ENCODE results near the gene NSG1. TPM values are rescaled to one million over a fixed set of nuclear protein-coding genes. Genes with fewer than 3 reads are reported as not detected.

NSG1 gene
- total RNA-seq, 5 donors from 2014 or later (not counting 1 experiment from before 2014, with no cell fraction given): 14.2 to 42.8 (median 19.2) TPM

- H3K9me3 ChIP-seq: no peaks in the 10 kb centered on the region
- Mint-ChIP-seq H3K4me3 (no peak overlapping the region), H3K36me3 (no peaks in the 10 kb centered on the region), H3K4me1 (peaks cover 0 to 6% (median 3%) of the 10 kb centered on the region in 3 donors), H3K27ac (no peak overlapping the region), H3K9me3 (peaks cover 0 to 11% (median 7%) of the 10 kb centered on the region in 3 donors), H3K27me3 (peaks cover 9 to 18% of the 10 kb centered on the region in 2 donors)
- H3K36me3 ChIP-seq (ENCODE audit: control insufficient read depth in 2 of 2, extremely low read depth in 1 of 2, insufficient read depth in 1 of 2, low read length in 1 of 2): no peaks in the 10 kb centered on the region
- WGBS (ENCODE audit: insufficient coverage): 83% methylated on average over 2 of the region's 9 CpGs
- ATAC-seq (replicated peaks in 1 of 4): no peak
- no peak for DNase-seq
- POLR2A ChIA-PET: no interaction called here
- H3K27me3 ChIP-seq (replicated peaks in 1 of 2; ENCODE audit: control insufficient read depth in 2 of 2, extremely low read depth in 1 of 2, insufficient read depth in 2 of 2, low read length in 1 of 2): peaks cover 0 to 15% of the 10 kb centered on the region in 2 experiments
- no peaks in the 10 kb centered on the region for H3K4me1 ChIP-seq (ENCODE audit: control insufficient read depth in 1 of 2, extremely low read depth in 1 of 2, insufficient read depth in 2 of 2, low read length in 2 of 2)
- CTCF ChIA-PET: no interaction called here
- no peak overlapping the region for H3K4me3 ChIP-seq (ENCODE audit: control insufficient read depth in 1 of 2, extremely low read depth in 1 of 2, low read length in 1 of 2)
- no peak overlapping the region for H3K27ac ChIP-seq (ENCODE audit: low read length)
These were observed 22.3 kb upstream of the NSG1 start for GRCh38 chr4:4364486-4365208.

- H3K4me1 Mint-ChIP-seq: no peaks in the 10 kb centered on the region
- no peaks in the 10 kb centered on the region for H3K36me3 Mint-ChIP-seq
- no peak overlapping the region for H3K4me3 Mint-ChIP-seq
- ChIA-PET CTCF (no interaction called here), POLR2A (no interaction called here)
- no peaks in the 10 kb centered on the region for H3K4me1 ChIP-seq (ENCODE audit: control insufficient read depth in 1 of 2, extremely low read depth in 1 of 2, insufficient read depth in 2 of 2, low read length in 2 of 2)
- H3K27me3 Mint-ChIP-seq: peaks cover 5 to 11% of the 10 kb centered on the region in 2 donors
- 67% methylated on average over 5 of the region's 11 CpGs for WGBS (ENCODE audit: insufficient coverage)
- no peak overlapping the region for H3K4me3 ChIP-seq (ENCODE audit: control insufficient read depth in 1 of 2, extremely low read depth in 1 of 2, low read length in 1 of 2)
- no peak overlapping the region for H3K27ac Mint-ChIP-seq
- no peaks in the 10 kb centered on the region for H3K36me3 ChIP-seq (ENCODE audit: control insufficient read depth in 2 of 2, extremely low read depth in 1 of 2, insufficient read depth in 1 of 2, low read length in 1 of 2)
- DNase-seq (no peak), ATAC-seq (replicated peaks in 1 of 4) (no peak)
- H3K9me3 Mint-ChIP-seq: peaks cover 0 to 11% (median 7%) of the 10 kb centered on the region in 3 donors
- H3K27me3 ChIP-seq (replicated peaks in 1 of 2; ENCODE audit: control insufficient read depth in 2 of 2, extremely low read depth in 1 of 2, insufficient read depth in 2 of 2, low read length in 1 of 2): peaks cover 0 to 10% of the 10 kb centered on the region in 2 experiments
- no peak overlapping the region for H3K27ac ChIP-seq (ENCODE audit: low read length)
- H3K9me3 ChIP-seq: no peaks in the 10 kb centered on the region
These were observed 17.9 kb upstream of the NSG1 start for GRCh38 chr4:4368809-4369580.

DNA sequence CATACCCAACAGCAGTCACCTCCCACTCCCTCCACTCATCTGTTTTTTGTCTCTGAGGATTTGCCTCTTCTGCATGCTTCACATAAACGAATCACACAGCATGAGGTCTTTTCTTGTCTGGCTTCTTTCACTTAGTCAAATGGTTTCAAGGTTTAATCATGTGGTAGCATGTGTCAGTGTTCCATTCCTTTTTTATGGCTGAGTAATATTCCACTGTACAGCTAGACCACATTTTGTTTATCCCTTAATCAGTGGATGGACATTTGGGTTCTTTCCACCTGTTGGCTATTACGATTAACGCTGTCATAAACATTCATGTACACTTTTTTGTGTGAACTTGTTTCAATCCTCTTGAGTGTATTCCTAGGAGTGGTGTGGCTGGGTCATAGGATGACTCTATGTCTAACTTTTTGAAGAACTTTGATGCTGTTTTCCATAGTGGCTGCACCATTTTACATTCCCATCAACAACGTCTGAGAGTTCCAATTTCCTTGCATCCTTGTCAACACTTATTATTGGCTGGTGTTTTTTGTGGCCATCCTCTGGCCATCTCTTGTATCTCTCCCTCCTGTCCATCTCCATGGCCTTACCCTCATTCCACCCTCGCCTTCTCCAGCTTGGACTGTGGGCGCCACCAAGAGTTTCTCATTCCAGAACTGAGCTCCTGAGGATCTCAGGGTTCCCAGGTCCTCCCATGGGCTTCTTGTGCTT, 12.4 kb upstream of the NSG1 start:
- H3K4me1 Mint-ChIP-seq: no peaks in the 10 kb centered on the region
- peaks cover 13 to 18% of the 10 kb centered on the region in 2 donors for H3K27me3 Mint-ChIP-seq
- H3K9me3 Mint-ChIP-seq: peaks cover 0 to 7% (median 2%) of the 10 kb centered on the region in 3 donors
- H3K36me3 Mint-ChIP-seq: no peaks in the 10 kb centered on the region
- ATAC-seq (replicated peaks in 1 of 4) (no peak), DNase-seq (no peak)
- Histone ChIP-seq H3K4me1 (ENCODE audit: control insufficient read depth in 1 of 2, extremely low read depth in 1 of 2, insufficient read depth in 2 of 2, low read length in 2 of 2) (no peaks in the 10 kb centered on the region), H3K27me3 (replicated peaks in 1 of 2; ENCODE audit: control insufficient read depth in 2 of 2, extremely low read depth in 1 of 2, insufficient read depth in 2 of 2, low read length in 1 of 2) (peaks cover 0 to 27% of the 10 kb centered on the region in 2 experiments), H3K27ac (ENCODE audit: low read length) (no peak overlapping the region), H3K4me3 (ENCODE audit: control insufficient read depth in 1 of 2, extremely low read depth in 1 of 2, low read length in 1 of 2) (no peak overlapping the region), H3K9me3 (no peaks in the 10 kb centered on the region), H3K36me3 (ENCODE audit: control insufficient read depth in 2 of 2, extremely low read depth in 1 of 2, insufficient read depth in 1 of 2, low read length in 1 of 2) (no peaks in the 10 kb centered on the region)
- H3K4me3 Mint-ChIP-seq: no peak overlapping the region
- WGBS (ENCODE audit: insufficient coverage): 100% methylated on average over 3 of the region's 6 CpGs
- CTCF ChIA-PET: interaction anchor here in 1 of 2 donors (0.5 kb wide), 1 partner anchor 9 kb away, joined by 3 read pairs; no protein-coding TSS in a partner anchor
- H3K27ac Mint-ChIP-seq: no peak overlapping the region
- POLR2A ChIA-PET: no interaction called here

- H3K27ac ChIP-seq (ENCODE audit: low read length): no peak overlapping the region
- ChIA-PET POLR2A (interaction anchor here in 1 of 2 donors (0.5 kb wide), 1 partner anchor 35 kb away, joined by 3 read pairs; no protein-coding TSS in a partner anchor), CTCF (interaction anchor here in 1 of 2 donors (0.6 kb wide), 1 partner anchor 25 kb away, joined by 3 read pairs; no protein-coding TSS in a partner anchor)
- Mint-ChIP-seq H3K36me3 (no peaks in the 10 kb centered on the region), H3K4me1 (no peaks in the 10 kb centered on the region), H3K4me3 (no peak overlapping the region), H3K9me3 (peaks cover 0 to 7% (median 2%) of the 10 kb centered on the region in 3 donors), H3K27me3 (peaks cover 15 to 19% of the 10 kb centered on the region in 2 donors), H3K27ac (no peak overlapping the region)
- peaks cover 0 to 37% of the 10 kb centered on the region in 2 experiments for H3K27me3 ChIP-seq (replicated peaks in 1 of 2; ENCODE audit: control insufficient read depth in 2 of 2, extremely low read depth in 1 of 2, insufficient read depth in 2 of 2, low read length in 1 of 2)
- 74% methylated on average over 2 of the region's 4 CpGs for WGBS (ENCODE audit: insufficient coverage)
- H3K4me1 ChIP-seq (ENCODE audit: control insufficient read depth in 1 of 2, extremely low read depth in 1 of 2, insufficient read depth in 2 of 2, low read length in 2 of 2): no peaks in the 10 kb centered on the region
- H3K4me3 ChIP-seq (ENCODE audit: control insufficient read depth in 1 of 2, extremely low read depth in 1 of 2, low read length in 1 of 2): no peak overlapping the region
- H3K9me3 ChIP-seq: no peaks in the 10 kb centered on the region
- ATAC-seq (replicated peaks in 1 of 4) (no peak), DNase-seq (no peak)
- no peaks in the 10 kb centered on the region for H3K36me3 ChIP-seq (ENCODE audit: control insufficient read depth in 2 of 2, extremely low read depth in 1 of 2, insufficient read depth in 1 of 2, low read length in 1 of 2)
These were observed 10.8 kb upstream of the NSG1 start for GRCh38 chr4:4376074-4376473.

- WGBS (ENCODE audit: insufficient coverage): 90% methylated on average over 9 of the region's 12 CpGs
- no peak overlapping the region for H3K4me3 Mint-ChIP-seq
- POLR2A ChIA-PET: no interaction called here
These were observed 9.7 kb upstream of the NSG1 start for GRCh38 chr4:4377191-4377590.

More at GRCh38 chr4:4377191-4377590, 9.7 kb upstream of the NSG1 start:
- ATAC-seq (replicated peaks in 1 of 4) (no peak), DNase-seq (no peak)
- no peaks in the 10 kb centered on the region for H3K4me1 ChIP-seq (ENCODE audit: control insufficient read depth in 1 of 2, extremely low read depth in 1 of 2, insufficient read depth in 2 of 2, low read length in 2 of 2)
- H3K27me3 ChIP-seq (replicated peaks in 1 of 2; ENCODE audit: control insufficient read depth in 2 of 2, extremely low read depth in 1 of 2, insufficient read depth in 2 of 2, low read length in 1 of 2): peaks cover 0 to 37% of the 10 kb centered on the region in 2 experiments
- no peaks in the 10 kb centered on the region for H3K9me3 ChIP-seq
- Mint-ChIP-seq H3K27me3 (peaks cover 10 to 14% of the 10 kb centered on the region in 2 donors), H3K27ac (no peak overlapping the region), H3K4me1 (no peaks in the 10 kb centered on the region), H3K36me3 (no peaks in the 10 kb centered on the region), H3K9me3 (peaks cover 0 to 7% (median 2%) of the 10 kb centered on the region in 3 donors)
- no peaks in the 10 kb centered on the region for H3K36me3 ChIP-seq (ENCODE audit: control insufficient read depth in 2 of 2, extremely low read depth in 1 of 2, insufficient read depth in 1 of 2, low read length in 1 of 2)
- no peak overlapping the region for H3K4me3 ChIP-seq (ENCODE audit: control insufficient read depth in 1 of 2, extremely low read depth in 1 of 2, low read length in 1 of 2)
- CTCF ChIA-PET: no interaction called here
- H3K27ac ChIP-seq (ENCODE audit: low read length): no peak overlapping the region
